Mammary epithelial cell (primary cell): ENCODE results near the gene C14orf93.

ENCODE experiments used
- EZH2 ChIP-seq: IDR thresholded peaks from 2 replicates; pipeline ENCODE4 v1.6.1; 2012; ENCODE audit warnings: low read length, inconsistent platforms, borderline replicate concordance
- TF ChIP-seq, protein P1 (sequence below), 2 donors: IDR thresholded peaks in 1 of 2; conservative IDR thresholded peaks in 1 of 2; 2 replicates each; pipeline ENCODE4 v1.5.1; 2011 to 2012; ENCODE audit warnings: inconsistent platforms in 2 of 2, low read length in 2 of 2, mild to moderate bottlenecking in 2 of 2, control low read depth in 1 of 2, low read depth in 1 of 2; ENCODE audit not compliant: insufficient read depth in 1 of 2; ENCODE audit errors: extremely low read depth in 1 of 2

DNA sequence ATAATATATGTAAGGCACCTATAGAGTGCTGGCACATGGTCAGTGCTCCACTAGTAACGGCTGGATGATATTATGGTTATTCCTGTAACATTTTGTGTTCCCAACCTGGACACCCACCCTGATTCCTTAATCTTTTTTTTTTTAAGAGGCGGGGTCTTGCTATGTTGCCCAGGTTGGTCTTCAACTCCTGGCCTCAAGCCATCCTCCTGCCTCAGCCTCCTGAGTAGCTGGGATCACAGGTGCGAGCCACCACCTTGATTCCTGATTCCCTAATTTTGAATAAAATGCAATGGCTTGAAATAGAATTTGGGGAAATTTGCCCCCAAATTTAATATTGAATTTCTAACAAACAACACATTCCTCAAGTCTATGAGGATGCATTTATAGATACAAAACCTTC is 7.4 kb downstream of the C14orf93 start:
- TF ChIP-seq, protein P1, sequence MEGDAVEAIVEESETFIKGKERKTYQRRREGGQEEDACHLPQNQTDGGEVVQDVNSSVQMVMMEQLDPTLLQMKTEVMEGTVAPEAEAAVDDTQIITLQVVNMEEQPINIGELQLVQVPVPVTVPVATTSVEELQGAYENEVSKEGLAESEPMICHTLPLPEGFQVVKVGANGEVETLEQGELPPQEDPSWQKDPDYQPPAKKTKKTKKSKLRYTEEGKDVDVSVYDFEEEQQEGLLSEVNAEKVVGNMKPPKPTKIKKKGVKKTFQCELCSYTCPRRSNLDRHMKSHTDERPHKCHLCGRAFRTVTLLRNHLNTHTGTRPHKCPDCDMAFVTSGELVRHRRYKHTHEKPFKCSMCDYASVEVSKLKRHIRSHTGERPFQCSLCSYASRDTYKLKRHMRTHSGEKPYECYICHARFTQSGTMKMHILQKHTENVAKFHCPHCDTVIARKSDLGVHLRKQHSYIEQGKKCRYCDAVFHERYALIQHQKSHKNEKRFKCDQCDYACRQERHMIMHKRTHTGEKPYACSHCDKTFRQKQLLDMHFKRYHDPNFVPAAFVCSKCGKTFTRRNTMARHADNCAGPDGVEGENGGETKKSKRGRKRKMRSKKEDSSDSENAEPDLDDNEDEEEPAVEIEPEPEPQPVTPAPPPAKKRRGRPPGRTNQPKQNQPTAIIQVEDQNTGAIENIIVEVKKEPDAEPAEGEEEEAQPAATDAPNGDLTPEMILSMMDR (conservative IDR thresholded peaks at IDR 0.05 in 1 of 2, IDR thresholded peaks at IDR 0.05 in 1 of 2; ENCODE audit: extremely low read depth in 1 of 2, insufficient read depth in 1 of 2, low read depth in 1 of 2, low read length in 2 of 2) = no peak
- no peak for TF ChIP-seq EZH2
